Measurements from ENCODE around the gene RAET1G.
"Not testable (repeated sequence)": the region's sequence is repeated elsewhere in the genome, so short reads cannot be mapped to it uniquely, and the experiment has no call there.

Gene RAET1G

DNA sequence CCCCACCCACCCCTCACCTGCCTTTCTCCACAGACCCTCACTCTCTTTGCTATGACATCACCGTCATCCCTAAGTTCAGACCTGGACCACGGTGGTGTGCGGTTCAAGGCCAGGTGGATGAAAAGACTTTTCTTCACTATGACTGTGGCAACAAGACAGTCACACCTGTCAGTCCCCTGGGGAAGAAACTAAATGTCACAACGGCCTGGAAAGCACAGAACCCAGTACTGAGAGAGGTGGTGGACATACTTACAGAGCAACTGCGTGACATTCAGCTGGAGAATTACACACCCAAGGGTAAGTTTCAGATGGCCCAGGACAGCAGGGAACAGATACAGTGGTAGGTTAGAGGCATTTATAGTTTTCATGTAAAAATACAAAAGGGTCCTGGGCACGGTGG is 22.4 kb upstream of the RAET1G start:
- not testable (repeated sequence) for ATAC-seq; DNase-seq; H3K9me3 Mint-ChIP-seq; H3K27ac Mint-ChIP-seq; H3K4me3 Mint-ChIP-seq; H3K36me3 Mint-ChIP-seq (ENCODE audit: low read depth)
- Mint-ChIP-seq H3K4me1 (peaks cover 14% of the 10 kb centered on the region), H3K27me3 (peaks cover 41% of the 10 kb centered on the region)

DNA sequence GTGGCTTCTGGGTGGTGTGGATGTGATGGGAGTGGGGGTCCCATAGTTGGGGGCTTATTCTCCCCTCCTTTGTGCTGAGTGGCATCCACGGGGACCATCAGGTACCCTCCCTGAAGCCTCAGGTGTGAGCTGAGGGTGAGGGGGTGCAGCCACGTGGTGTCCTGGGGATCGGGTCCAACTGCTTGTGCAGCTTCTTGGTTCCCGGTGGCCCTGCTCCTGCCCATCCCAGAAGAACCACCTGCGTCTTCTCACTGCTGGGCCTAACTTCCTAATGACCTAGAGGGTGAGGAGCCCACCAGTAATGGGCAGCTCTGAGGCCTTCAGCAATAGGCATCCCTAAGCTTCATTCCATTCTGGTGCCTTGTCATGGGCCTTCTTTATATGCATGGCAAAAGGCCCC is 20.4 kb upstream of the RAET1G start:
- not testable (repeated sequence) for H3K27ac Mint-ChIP-seq; H3K9me3 Mint-ChIP-seq; DNase-seq; ATAC-seq; H3K4me3 Mint-ChIP-seq; H3K36me3 Mint-ChIP-seq (ENCODE audit: low read depth)
- H3K4me1 Mint-ChIP-seq = peaks cover 28% of the 10 kb centered on the region
- peaks cover 44% of the 10 kb centered on the region for H3K27me3 Mint-ChIP-seq

GRCh38 chr6:149942461-149942829 is 19.5 kb upstream of the RAET1G start:
- no peaks in the 10 kb centered on the region for H3K36me3 Mint-ChIP-seq (ENCODE audit: low read depth)
- H3K27ac Mint-ChIP-seq = no peak overlapping the region
- no peak for ATAC-seq
- no peak for DNase-seq
- peaks cover 45% of the 10 kb centered on the region for H3K27me3 Mint-ChIP-seq
- H3K4me1 Mint-ChIP-seq = peaks cover 34% of the 10 kb centered on the region
- no peaks in the 10 kb centered on the region for H3K9me3 Mint-ChIP-seq
- H3K4me3 Mint-ChIP-seq = peak overlapping the region; percentile 43

GRCh38 chr6:149941583-149942460 is 18.9 kb upstream of the RAET1G start, which contains the start of gene ULBP2:
TSS of gene ULBP2 (plus strand) at chr6:149942014. CDS start at chr6:149942073, 59 bp downstream.
- Mint-ChIP-seq H3K9me3 (no peaks in the 10 kb centered on the region), H3K36me3 (ENCODE audit: low read depth) (no peaks in the 10 kb centered on the region), H3K27me3 (peaks cover 51% of the 10 kb centered on the region), H3K4me1 (peaks cover 34% of the 10 kb centered on the region), H3K4me3 (peak within 1 kb of the TSS; percentile 85), H3K27ac (peak within 1 kb of the TSS; percentile 54)
- DNase-seq = peak; percentile 84
- ATAC-seq = peak; percentile 87

- Mint-ChIP-seq H3K9me3 (no peaks in the 10 kb centered on the region), H3K36me3 (ENCODE audit: low read depth) (no peaks in the 10 kb centered on the region), H3K27me3 (peaks cover 60% of the 10 kb centered on the region), H3K4me3 (peak overlapping the region; percentile 18), H3K27ac (no peak overlapping the region), H3K4me1 (peaks cover 34% of the 10 kb centered on the region)
- ATAC-seq (no peak), DNase-seq (no peak)
Observed at GRCh38 chr6:149940672-149940982, 17.7 kb upstream of the RAET1G start.

GRCh38 chr6:149939909-149940671 is 17.2 kb upstream of the RAET1G start:
- Mint-ChIP-seq H3K27me3 (peaks cover 64% of the 10 kb centered on the region), H3K4me1 (peaks cover 35% of the 10 kb centered on the region), H3K36me3 (ENCODE audit: low read depth) (no peaks in the 10 kb centered on the region), H3K4me3 (peak overlapping the region; percentile 18), H3K27ac (no peak overlapping the region), H3K9me3 (no peaks in the 10 kb centered on the region)
- ATAC-seq (no peak), DNase-seq (no peak)

DNA sequence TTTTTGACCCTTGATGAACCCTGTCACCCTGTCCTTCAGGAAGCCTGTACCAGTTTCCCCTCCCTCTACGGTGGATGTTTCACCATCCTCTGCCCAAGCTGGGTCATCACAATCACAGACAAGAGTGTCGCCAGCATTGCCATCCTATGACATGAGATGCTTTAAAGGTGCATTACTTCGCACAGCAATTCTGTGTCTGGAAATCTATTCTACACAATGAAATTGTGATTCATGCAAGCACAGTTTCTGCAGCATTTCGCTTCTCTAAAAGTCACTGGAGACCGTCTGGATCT is 16.4 kb upstream of the RAET1G start:
- H3K4me1 Mint-ChIP-seq = peaks cover 40% of the 10 kb centered on the region

DNA sequence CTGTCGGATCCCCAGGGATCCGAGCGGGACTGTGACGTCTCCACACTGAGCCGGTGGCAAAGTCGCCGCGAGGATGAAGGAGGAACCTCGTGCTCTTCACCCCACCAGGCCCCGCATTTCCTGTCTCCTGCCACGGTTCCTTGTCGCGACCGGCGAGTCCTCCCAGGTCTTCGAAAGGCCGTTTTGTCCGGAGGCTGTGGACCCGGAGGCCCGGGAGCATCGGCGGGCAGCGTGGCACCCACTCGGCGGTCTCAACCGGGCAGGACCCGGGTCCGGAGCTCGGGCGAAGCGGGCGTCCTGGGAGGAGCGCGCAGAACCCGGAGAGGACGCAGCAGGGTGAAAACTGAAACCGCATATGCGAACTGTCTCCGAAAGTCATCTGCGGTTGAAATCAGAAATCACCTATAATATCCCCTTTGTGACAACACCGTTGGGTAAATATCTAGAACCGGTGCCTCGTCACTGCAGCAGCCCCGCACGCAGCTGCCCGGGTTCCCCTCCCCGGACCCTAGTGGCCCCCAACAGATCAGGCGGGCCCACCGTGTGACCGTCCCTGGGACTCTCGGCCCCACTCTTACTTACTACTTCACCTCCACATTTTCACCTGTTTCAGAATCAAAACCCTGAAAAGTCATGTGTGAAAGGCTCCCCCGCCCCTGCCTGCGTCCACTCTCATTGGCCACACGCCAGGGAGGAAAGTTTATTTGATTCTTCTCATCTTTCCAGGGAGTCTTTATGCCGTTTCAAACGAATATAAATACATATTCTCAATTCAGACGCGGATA is 15.8 kb upstream of the RAET1G start:
- no peaks in the 10 kb centered on the region for H3K36me3 Mint-ChIP-seq (ENCODE audit: low read depth)
- no peak overlapping the region for H3K27ac Mint-ChIP-seq
- peak; percentile 44 for ATAC-seq
- peaks cover 72% of the 10 kb centered on the region for H3K27me3 Mint-ChIP-seq
- peak overlapping the region; percentile 41 for H3K4me3 Mint-ChIP-seq
- peaks cover 42% of the 10 kb centered on the region for H3K4me1 Mint-ChIP-seq
- DNase-seq = peak; percentile 48
- H3K9me3 Mint-ChIP-seq = no peaks in the 10 kb centered on the region

More for the DNA sequence above, 16.4 kb upstream of the RAET1G start:
- H3K9me3 Mint-ChIP-seq = no peaks in the 10 kb centered on the region
- H3K36me3 Mint-ChIP-seq (ENCODE audit: low read depth) = no peaks in the 10 kb centered on the region
- H3K27ac Mint-ChIP-seq = no peak overlapping the region
- DNase-seq = no peak
- peaks cover 72% of the 10 kb centered on the region for H3K27me3 Mint-ChIP-seq
- peak overlapping the region; percentile 41 for H3K4me3 Mint-ChIP-seq
- no peak for ATAC-seq

GRCh38 chr6:149938013-149938570 is 15.2 kb upstream of the RAET1G start:
- peak; percentile 65 for ATAC-seq
- H3K27ac Mint-ChIP-seq; H3K36me3 Mint-ChIP-seq (ENCODE audit: low read depth); DNase-seq; H3K9me3 Mint-ChIP-seq: not testable (repeated sequence)
- peaks cover 77% of the 10 kb centered on the region for H3K27me3 Mint-ChIP-seq
- H3K4me3 Mint-ChIP-seq = peak overlapping the region; percentile 41
- peaks cover 42% of the 10 kb centered on the region for H3K4me1 Mint-ChIP-seq

DNA sequence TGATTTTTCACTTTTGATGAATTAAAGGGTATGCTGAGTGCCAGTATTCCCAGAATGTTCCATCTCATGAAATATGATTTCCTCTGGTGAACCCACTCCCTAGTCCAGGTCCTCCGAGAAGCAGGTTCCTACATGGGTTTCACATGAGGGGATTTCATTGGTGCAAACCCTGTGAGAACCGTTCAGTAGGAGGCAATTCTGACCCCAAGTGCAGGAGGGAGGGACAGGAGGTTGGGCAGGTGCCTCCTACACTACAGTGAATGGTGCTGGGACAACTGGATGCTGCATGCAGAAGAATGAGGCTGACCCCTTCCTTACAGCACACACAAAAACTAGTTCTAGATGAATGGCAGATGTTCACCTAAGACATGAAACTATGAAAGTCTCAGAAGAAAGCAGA is 13.8 kb upstream of the RAET1G start:
- DNase-seq (no peak), ATAC-seq (no peak)
- Mint-ChIP-seq H3K27ac (no peak overlapping the region), H3K36me3 (ENCODE audit: low read depth) (no peaks in the 10 kb centered on the region), H3K27me3 (peaks cover 79% of the 10 kb centered on the region), H3K9me3 (no peaks in the 10 kb centered on the region), H3K4me1 (peaks cover 39% of the 10 kb centered on the region), H3K4me3 (no peak overlapping the region)

DNA sequence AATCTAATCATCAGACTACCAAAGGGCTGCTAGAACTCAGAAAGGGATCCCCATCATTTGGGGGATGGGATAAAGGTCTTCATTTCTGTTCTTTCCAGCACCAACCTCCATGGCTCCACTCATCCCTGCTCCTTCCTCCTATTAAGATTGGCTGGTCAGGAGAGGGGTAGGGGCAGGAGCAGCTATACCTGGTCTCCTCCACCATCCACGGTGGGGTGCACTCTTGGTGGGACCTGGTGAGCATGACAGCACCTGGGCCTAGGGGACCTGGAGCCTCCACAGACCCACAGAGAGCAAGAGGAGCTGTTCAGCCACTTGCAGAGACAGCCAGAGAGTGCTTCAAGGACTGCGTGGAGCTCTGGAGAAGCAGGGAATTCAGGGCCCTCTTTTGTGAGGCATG is 12.7 kb upstream of the RAET1G start:
- H3K27me3 Mint-ChIP-seq = peaks cover 83% of the 10 kb centered on the region
- H3K9me3 Mint-ChIP-seq = no peaks in the 10 kb centered on the region
- peaks cover 31% of the 10 kb centered on the region for H3K4me1 Mint-ChIP-seq
- ATAC-seq (no peak), DNase-seq (no peak)
- H3K4me3 Mint-ChIP-seq = no peak overlapping the region
- H3K27ac Mint-ChIP-seq = no peak overlapping the region
- no peaks in the 10 kb centered on the region for H3K36me3 Mint-ChIP-seq (ENCODE audit: low read depth)

- H3K27ac Mint-ChIP-seq = no peak overlapping the region
- no peak for ATAC-seq
- peaks cover 83% of the 10 kb centered on the region for H3K27me3 Mint-ChIP-seq
- no peak for DNase-seq
- no peaks in the 10 kb centered on the region for H3K9me3 Mint-ChIP-seq
- H3K4me1 Mint-ChIP-seq = peaks cover 27% of the 10 kb centered on the region
- H3K36me3 Mint-ChIP-seq (ENCODE audit: low read depth) = no peaks in the 10 kb centered on the region
- H3K4me3 Mint-ChIP-seq = no peak overlapping the region
Observed at GRCh38 chr6:149935246-149935645, 12.3 kb upstream of the RAET1G start.

DNA sequence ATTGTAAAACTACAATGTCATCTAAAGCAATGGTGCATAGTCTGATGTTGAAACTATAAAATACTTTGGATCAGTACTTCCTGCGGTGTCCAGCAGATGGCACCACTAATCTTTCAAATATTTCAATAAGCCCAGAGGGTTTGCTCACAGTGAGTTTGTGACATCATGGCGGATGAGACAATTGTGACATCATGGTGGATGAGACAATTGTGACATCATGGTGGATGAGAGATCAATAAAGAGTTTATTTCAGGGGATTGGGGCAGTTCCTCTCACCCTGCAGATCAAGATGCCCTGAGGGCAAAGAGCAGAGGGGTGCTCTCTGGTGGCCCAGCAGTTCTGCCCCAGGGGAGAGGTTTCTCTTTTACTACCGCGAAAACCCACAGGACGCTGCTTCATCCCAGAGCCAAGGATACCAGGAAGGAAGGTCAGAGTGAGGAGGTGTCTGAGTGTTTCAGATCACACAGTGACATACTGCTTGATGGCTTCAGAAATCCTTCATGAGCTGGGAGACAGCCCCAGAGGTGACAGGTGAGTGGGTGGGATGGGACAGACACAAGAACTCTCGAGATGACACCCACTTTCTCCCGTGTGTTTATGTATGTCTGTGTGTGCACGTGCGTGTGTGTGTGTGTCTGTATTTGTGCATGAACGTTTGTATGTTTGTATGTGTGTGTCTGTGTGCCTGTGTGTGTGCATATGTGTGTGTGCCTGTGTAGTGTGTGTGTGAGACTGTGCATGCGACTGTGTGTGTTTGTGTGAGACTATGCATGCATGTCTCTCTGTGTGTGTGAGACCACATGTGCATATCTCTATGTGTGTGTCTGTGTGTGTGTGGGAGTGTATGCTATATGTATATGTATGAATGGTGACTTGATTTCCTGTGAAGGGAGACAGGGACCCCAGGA is 11.6 kb upstream of the RAET1G start:
- Mint-ChIP-seq H3K27ac (no peak overlapping the region), H3K4me1 (peaks cover 21% of the 10 kb centered on the region), H3K4me3 (no peak overlapping the region), H3K36me3 (ENCODE audit: low read depth) (no peaks in the 10 kb centered on the region), H3K9me3 (no peaks in the 10 kb centered on the region), H3K27me3 (peaks cover 83% of the 10 kb centered on the region)
- ATAC-seq = no peak
- peak; percentile 67 for DNase-seq

Measured in activated naive CD8-positive, alpha-beta T cell treated with anti-CD3 and anti-CD28 coated beads, Interleukin-2, amount 50 U/mL, for 24 hours (primary cell).